ENCODE measurements around the gene EIF3B.
"Not testable (repeated sequence)": the region's sequence is repeated elsewhere in the genome, so short reads cannot be mapped to it uniquely, and the experiment has no call there.

The EIF3B gene

GRCh38 chr7:2402687-2403013, 48.0 kb downstream of the EIF3B start:
- DNase-seq (ENCODE audit: low read depth): no peak

GRCh38 chr7:2403014-2403717, 48.5 kb downstream of the EIF3B start, which contains the start of gene CHST12:
Gene CHST12, plus strand, starts transcription at chr7:2403611. Its CDS starts 29,029 bp downstream, at chr7:2432640.
- peak; percentile 92 for DNase-seq (ENCODE audit: low read depth)

- DNase-seq (ENCODE audit: low read depth): peak; percentile 17
These were observed 49.4 kb downstream of the EIF3B start for GRCh38 chr7:2403718-2404648.

- DNase-seq (ENCODE audit: low read depth): no peak
These were observed 50.1 kb downstream of the EIF3B start for GRCh38 chr7:2404714-2405119.

GRCh38 chr7:2405201-2405600, 50.6 kb downstream of the EIF3B start:
- DNase-seq (ENCODE audit: low read depth): no peak

GRCh38 chr7:2405601-2406345, 51.1 kb downstream of the EIF3B start:
- DNase-seq (ENCODE audit: low read depth): peak; percentile 40

GRCh38 chr7:2409745-2410414, 55.3 kb downstream of the EIF3B start:
- no peak for DNase-seq (ENCODE audit: low read depth)

GRCh38 chr7:2411049-2411448, 56.4 kb downstream of the EIF3B start:
- no peak for DNase-seq (ENCODE audit: low read depth)

GRCh38 chr7:2411815-2412586, 57.4 kb downstream of the EIF3B start:
- no peak for DNase-seq (ENCODE audit: low read depth)

GRCh38 chr7:2412587-2413201, 58.1 kb downstream of the EIF3B start:
- no peak for DNase-seq (ENCODE audit: low read depth)

- no peak for DNase-seq (ENCODE audit: low read depth)
These were observed 61.4 kb downstream of the EIF3B start for GRCh38 chr7:2416063-2416462.

GRCh38 chr7:2416650-2417049, 62.0 kb downstream of the EIF3B start:
- DNase-seq (ENCODE audit: low read depth): no peak

- not testable (repeated sequence) for DNase-seq (ENCODE audit: low read depth)
These were observed 62.6 kb downstream of the EIF3B start for GRCh38 chr7:2417178-2417577.

- peak; percentile 51 for DNase-seq (ENCODE audit: low read depth)
These were observed 63.4 kb downstream of the EIF3B start for GRCh38 chr7:2417981-2418481.

GRCh38 chr7:2420216-2420933, 65.7 kb downstream of the EIF3B start:
- DNase-seq (ENCODE audit: low read depth): no peak

- DNase-seq (ENCODE audit: low read depth): no peak
These were observed 67.3 kb downstream of the EIF3B start for GRCh38 chr7:2421943-2422310.

- no peak for DNase-seq (ENCODE audit: low read depth)
These were observed 71.1 kb downstream of the EIF3B start for GRCh38 chr7:2425749-2426148.

All from stimulated activated CD8-positive, alpha-beta memory T cell treated with anti-CD3 and anti-CD28 coated beads, Interleukin-12 subunit alpha, Interleukin-12 subunit beta, amount 100 ng/mL, for 4 hours (primary cell).